HuH-7.5 (cell line): ENCODE measurements around the gene DCC.

Experiments
- DNase-seq: peaks from one replicate; pipeline ENCODE4 v3.0.0; 2011; ENCODE audit warnings: low spot score

Gene DCC

GRCh38 chr18:52701219-52701935, 361.4 kb downstream of the DCC start:
- DNase-seq: no peak

- DNase-seq: no peak
These were observed 375.4 kb downstream of the DCC start for GRCh38 chr18:52715421-52715820.

- DNase-seq: no peak
These were observed 376.0 kb downstream of the DCC start for GRCh38 chr18:52715991-52716390.

- DNase-seq: no peak
These were observed 377.0 kb downstream of the DCC start for GRCh38 chr18:52716973-52717372.

- DNase-seq: no peak
These were observed 382.9 kb downstream of the DCC start for GRCh38 chr18:52722904-52723303.

GRCh38 chr18:52723550-52723970, 383.6 kb downstream of the DCC start:
- DNase-seq: no peak

GRCh38 chr18:52730972-52731619, 391.1 kb downstream of the DCC start:
- DNase-seq: no peak

- no peak for DNase-seq
These were observed 398.9 kb downstream of the DCC start for GRCh38 chr18:52738946-52739345.

GRCh38 chr18:52746986-52747385, 407.0 kb downstream of the DCC start:
- DNase-seq: no peak

- no peak for DNase-seq
These were observed 407.9 kb downstream of the DCC start for GRCh38 chr18:52747869-52748268.

- no peak for DNase-seq
These were observed 408.3 kb downstream of the DCC start for GRCh38 chr18:52748343-52748742.

GRCh38 chr18:52749542-52749941, 409.5 kb downstream of the DCC start:
- no peak for DNase-seq

- no peak for DNase-seq
These were observed 411.0 kb downstream of the DCC start for GRCh38 chr18:52750995-52751394.

GRCh38 chr18:52764316-52764715, 424.3 kb downstream of the DCC start:
- no peak for DNase-seq

GRCh38 chr18:52766002-52766545, 426.1 kb downstream of the DCC start:
- DNase-seq: no peak

GRCh38 chr18:52781113-52781512, 441.1 kb downstream of the DCC start:
- no peak for DNase-seq

- DNase-seq: no peak
These were observed 451.3 kb downstream of the DCC start for GRCh38 chr18:52791321-52791720.

GRCh38 chr18:52812834-52813233, 472.8 kb downstream of the DCC start:
- DNase-seq: no peak

- DNase-seq: no peak
These were observed 473.8 kb downstream of the DCC start for GRCh38 chr18:52813635-52814416.

GRCh38 chr18:52815651-52816050, 475.7 kb downstream of the DCC start:
- no peak for DNase-seq

- no peak for DNase-seq
These were observed 476.1 kb downstream of the DCC start for GRCh38 chr18:52816121-52816520.

GRCh38 chr18:52822160-52822559, 482.2 kb downstream of the DCC start:
- DNase-seq: no peak

GRCh38 chr18:52824126-52824525, 484.1 kb downstream of the DCC start:
- no peak for DNase-seq
